ENCODE measurements around the gene GALK2. TPM values are rescaled to one million over a fixed set of nuclear protein-coding genes. Genes with fewer than 3 reads are reported as not detected.

GALK2 gene
- total RNA-seq, 1 experiment from 2014 or later = 44.2 TPM

GRCh38 chr15:49380912-49381311 lies 210.9 kb downstream of the GALK2 start:
- no peak for DNase-seq (ENCODE audit: low read depth)
- in situ Hi-C loops (cut with HindIII; ENCODE audit: low pct_unique_long_range_greater_than_20kb, low sequenced_read_pairs) = no loop called here

Other genes starting within 250 kb of the GALK2 start
- 0.41 TPM in 1 of 2 replicates, not detected in the other for gene SHC4, start 206.3 kb upstream of the GALK2 start, total RNA-seq (2014; rRNA removed; shearing (Covaris generic); ENCODE audit: low replicate concordance)
- gene SECISBP2L, start 123.8 kb upstream of the GALK2 start, total RNA-seq (2014; rRNA removed; shearing (Covaris generic); ENCODE audit: low replicate concordance) = 4.3 and 51.0 TPM in 2 replicates
- 64.1 and 68.9 TPM in 2 replicates for gene COPS2, start 14.6 kb upstream of the GALK2 start, total RNA-seq (2014; rRNA removed; shearing (Covaris generic); ENCODE audit: low replicate concordance)

All from Caki2 (cell line).